CD4-positive, alpha-beta T cell (primary cell): ENCODE results near the gene INPP4B. TPM values are rescaled to one million over a fixed set of nuclear protein-coding genes. Genes with fewer than 3 reads are reported as not detected.

ENCODE experiments used
- ATAC-seq: fragments of 200-7000 bp; cut with Tn5 transposase; one replicate; pipeline ENCODE4 v1.10.0; 2022; ENCODE audit warnings: mild to moderate bottlenecking; ENCODE audit not compliant: poor library complexity
- CTCF ChIA-PET: fragments of 350-600 bp; sonication (Branson Sonifier 250); formaldehyde crosslinking; loops from one replicate; lab custom pipeline; 2021; ENCODE audit warnings: antibody characterized with exemption, inconsistent platforms; lab: Charles Lee
- POLR2A ChIA-PET: fragments of 350-600 bp; sonication (Branson Sonifier 250); formaldehyde crosslinking; loops from one replicate; lab custom pipeline; 2021; ENCODE audit warnings: antibody characterized with exemption, inconsistent platforms; lab: Charles Lee
- DNase-seq, 14 experiments: peaks; one replicate each; pipeline ENCODE4 v3.0.0-alpha.2; 2013 to 2020; ENCODE audit warnings: mixed read lengths in 2 of 14
- H3K27ac ChIP-seq, 2 donors: one replicate each; pipeline versions ENCODE4 v1.5.1 to v1.7.0; 2013; ENCODE audit warnings: low read length in 2 of 2, low read depth in 1 of 2, mild to moderate bottlenecking in 1 of 2
- H3K27me3 ChIP-seq, 2 experiments: 1 replicate in 1 of 2; 2 replicates in 1 of 2; pipeline versions ENCODE4 v1.6.1 to v1.7.0; 2013; ENCODE audit warnings: low read length in 2 of 2, control low read depth in 1 of 2, mild to moderate bottlenecking in 1 of 2, moderate library complexity in 1 of 2; ENCODE audit not compliant: insufficient read depth in 2 of 2, control insufficient read depth in 1 of 2
- H3K36me3 ChIP-seq: one replicate; pipeline ENCODE4 v1.6.1; 2013; ENCODE audit warnings: low read length, control low read depth; ENCODE audit not compliant: insufficient read depth
- H3K4me1 ChIP-seq: one replicate; pipeline ENCODE4 v1.6.1; 2013; ENCODE audit warnings: low read length, control low read depth; ENCODE audit not compliant: insufficient read depth
- H3K4me3 ChIP-seq: one replicate; pipeline ENCODE4 v1.5.1; 2013; ENCODE audit warnings: mild to moderate bottlenecking, low read length, moderate library complexity
- H3K9me3 ChIP-seq, 2 experiments: 1 replicate in 1 of 2; 2 replicates in 1 of 2; pipeline versions ENCODE4 v1.6.1 to v1.7.0; 2013; ENCODE audit warnings: low read length in 2 of 2, mild to moderate bottlenecking in 2 of 2, control low read depth in 1 of 2, moderate library complexity in 1 of 2; ENCODE audit not compliant: control insufficient read depth in 1 of 2, insufficient read depth in 1 of 2
- H3K27ac Mint-ChIP-seq: one replicate; pipeline ENCODE4 v1.8.0; 2020; ENCODE audit warnings: mixed read lengths
- H3K27me3 Mint-ChIP-seq: one replicate; pipeline ENCODE4 v1.8.0; 2021; ENCODE audit warnings: mixed read lengths
- H3K36me3 Mint-ChIP-seq: one replicate; pipeline ENCODE4 v1.8.0; 2021; ENCODE audit warnings: low read depth, mixed read lengths
- H3K4me1 Mint-ChIP-seq: one replicate; pipeline ENCODE4 v1.8.0; 2021; ENCODE audit warnings: low read depth, mixed read lengths
- H3K4me3 Mint-ChIP-seq: one replicate; pipeline ENCODE4 v1.8.0; 2020; ENCODE audit warnings: mild to moderate bottlenecking, mixed read lengths
- H3K9me3 Mint-ChIP-seq: one replicate; pipeline ENCODE4 v1.8.0; 2020; ENCODE audit warnings: mixed read lengths
- intact Hi-C, 2 experiments: fragments of 100-400 bp; cut with DNase I in 1 of 2; cut with micrococcal nuclease in 1 of 2; formaldehyde crosslinking; loops; one replicate each; pipeline versions ENCODE4 v1.15.1 to v1.9.0; 2023 to 2025; cut with DNase I, micrococcal nuclease
- total RNA-seq, 174 experiments: library from RNA in 2 of 174; stranded (reverse) in 2 of 174; gene quantifications; one replicate each; pipeline ENCODE4 v1.2.3 and lab custom pipeline; 2021 to 2026
- TF ChIP-seq, protein P1 (sequence below): fragments of 200-600 bp; IDR thresholded peaks from one replicate; pipeline ENCODE4 v1.8.0; 2022; ENCODE audit warnings: antibody characterized with exemption, mild to moderate bottlenecking

The INPP4B gene
- total RNA-seq, 2 experiments from 2014 or later = 50.7 to 53.8 TPM

GRCh38 chr4:142776026-142776425 is 70.1 kb downstream of the INPP4B start:
- CTCF ChIA-PET = no interaction called here
- no peak overlapping the region for H3K27ac ChIP-seq

GRCh38 chr4:142773505-142773904 is 72.6 kb downstream of the INPP4B start:
- no peaks in the 10 kb centered on the region for H3K9me3 Mint-ChIP-seq
- intact Hi-C loops = no loop called here
- no peaks in the 10 kb centered on the region for H3K36me3 ChIP-seq
- H3K27ac Mint-ChIP-seq = no peak overlapping the region
- no peaks in the 10 kb centered on the region for H3K4me1 Mint-ChIP-seq
- H3K27me3 Mint-ChIP-seq = no peaks in the 10 kb centered on the region
- no peak for ATAC-seq
- H3K27me3 ChIP-seq = no peaks in the 10 kb centered on the region
- POLR2A ChIA-PET = no interaction called here
- no peak for DNase-seq
- no peak overlapping the region for H3K27ac ChIP-seq
- no peak overlapping the region for H3K4me3 ChIP-seq
- no peak overlapping the region for H3K4me3 Mint-ChIP-seq
- no peaks in the 10 kb centered on the region for H3K9me3 ChIP-seq
- CTCF ChIA-PET = no interaction called here
- TF ChIP-seq, protein P1, sequence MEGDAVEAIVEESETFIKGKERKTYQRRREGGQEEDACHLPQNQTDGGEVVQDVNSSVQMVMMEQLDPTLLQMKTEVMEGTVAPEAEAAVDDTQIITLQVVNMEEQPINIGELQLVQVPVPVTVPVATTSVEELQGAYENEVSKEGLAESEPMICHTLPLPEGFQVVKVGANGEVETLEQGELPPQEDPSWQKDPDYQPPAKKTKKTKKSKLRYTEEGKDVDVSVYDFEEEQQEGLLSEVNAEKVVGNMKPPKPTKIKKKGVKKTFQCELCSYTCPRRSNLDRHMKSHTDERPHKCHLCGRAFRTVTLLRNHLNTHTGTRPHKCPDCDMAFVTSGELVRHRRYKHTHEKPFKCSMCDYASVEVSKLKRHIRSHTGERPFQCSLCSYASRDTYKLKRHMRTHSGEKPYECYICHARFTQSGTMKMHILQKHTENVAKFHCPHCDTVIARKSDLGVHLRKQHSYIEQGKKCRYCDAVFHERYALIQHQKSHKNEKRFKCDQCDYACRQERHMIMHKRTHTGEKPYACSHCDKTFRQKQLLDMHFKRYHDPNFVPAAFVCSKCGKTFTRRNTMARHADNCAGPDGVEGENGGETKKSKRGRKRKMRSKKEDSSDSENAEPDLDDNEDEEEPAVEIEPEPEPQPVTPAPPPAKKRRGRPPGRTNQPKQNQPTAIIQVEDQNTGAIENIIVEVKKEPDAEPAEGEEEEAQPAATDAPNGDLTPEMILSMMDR = no peak
- H3K36me3 Mint-ChIP-seq = no peaks in the 10 kb centered on the region
- no peaks in the 10 kb centered on the region for H3K4me1 ChIP-seq

More at GRCh38 chr4:142776026-142776425, 70.1 kb downstream of the INPP4B start:
- no peaks in the 10 kb centered on the region for H3K36me3 ChIP-seq
- Mint-ChIP-seq H3K27ac (no peak overlapping the region), H3K36me3 (no peaks in the 10 kb centered on the region), H3K9me3 (no peaks in the 10 kb centered on the region), H3K27me3 (peaks cover 4% of the 10 kb centered on the region), H3K4me3 (no peak overlapping the region), H3K4me1 (no peaks in the 10 kb centered on the region)
- no peak for ATAC-seq
- POLR2A ChIA-PET = no interaction called here
- intact Hi-C loops = no loop called here
- H3K9me3 ChIP-seq = no peaks in the 10 kb centered on the region
- no peak for DNase-seq
- TF ChIP-seq, protein P1 = no peak
- no peaks in the 10 kb centered on the region for H3K4me1 ChIP-seq
- H3K4me3 ChIP-seq = no peak overlapping the region
- no peaks in the 10 kb centered on the region for H3K27me3 ChIP-seq

DNA sequence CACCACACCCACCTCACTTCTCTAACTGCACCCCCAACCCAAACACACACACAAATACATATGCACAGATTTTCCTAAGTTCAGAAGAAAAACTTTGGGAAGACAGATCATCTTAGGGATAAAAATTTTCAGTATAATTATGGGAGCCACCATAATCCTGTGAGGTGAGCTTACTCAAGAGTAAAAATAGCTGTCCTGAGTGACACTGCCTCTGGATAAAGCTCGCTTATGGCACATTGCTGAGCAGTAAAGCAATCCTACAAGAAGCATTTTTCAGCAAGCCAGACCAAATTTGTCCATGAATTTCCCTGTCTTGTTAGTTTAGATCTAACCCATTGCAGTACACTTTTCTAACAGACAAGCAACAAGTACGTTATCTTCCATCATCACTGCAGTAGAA is 83.8 kb downstream of the INPP4B start:
- ATAC-seq = no peak
- TF ChIP-seq, protein P1 = no peak
- no peaks in the 10 kb centered on the region for H3K4me1 ChIP-seq
- no peaks in the 10 kb centered on the region for H3K4me1 Mint-ChIP-seq
- POLR2A ChIA-PET = no interaction called here
- H3K27ac ChIP-seq = no peak overlapping the region
- no peak overlapping the region for H3K4me3 Mint-ChIP-seq
- H3K36me3 ChIP-seq = no peaks in the 10 kb centered on the region
- CTCF ChIA-PET = no interaction called here
- H3K36me3 Mint-ChIP-seq = no peaks in the 10 kb centered on the region
- no peaks in the 10 kb centered on the region for H3K9me3 Mint-ChIP-seq
- no peak overlapping the region for H3K4me3 ChIP-seq
- intact Hi-C loops = no loop called here
- no peaks in the 10 kb centered on the region for H3K27me3 ChIP-seq
- no peaks in the 10 kb centered on the region for H3K9me3 ChIP-seq
- DNase-seq = no peak
- H3K27ac Mint-ChIP-seq = no peak overlapping the region
- H3K27me3 Mint-ChIP-seq = no peaks in the 10 kb centered on the region
